ENCODE measurements around the gene PKD1. TPM values are rescaled to one million over a fixed set of nuclear protein-coding genes. Genes with fewer than 3 reads are reported as not detected.

PKD1 gene
- total and polyA plus RNA-seq, 2 of the 13 experiments (the other 11 are each of a cell fraction or from before 2014, with no cell fraction given): 22.1 to 23.0 TPM

DNA sequence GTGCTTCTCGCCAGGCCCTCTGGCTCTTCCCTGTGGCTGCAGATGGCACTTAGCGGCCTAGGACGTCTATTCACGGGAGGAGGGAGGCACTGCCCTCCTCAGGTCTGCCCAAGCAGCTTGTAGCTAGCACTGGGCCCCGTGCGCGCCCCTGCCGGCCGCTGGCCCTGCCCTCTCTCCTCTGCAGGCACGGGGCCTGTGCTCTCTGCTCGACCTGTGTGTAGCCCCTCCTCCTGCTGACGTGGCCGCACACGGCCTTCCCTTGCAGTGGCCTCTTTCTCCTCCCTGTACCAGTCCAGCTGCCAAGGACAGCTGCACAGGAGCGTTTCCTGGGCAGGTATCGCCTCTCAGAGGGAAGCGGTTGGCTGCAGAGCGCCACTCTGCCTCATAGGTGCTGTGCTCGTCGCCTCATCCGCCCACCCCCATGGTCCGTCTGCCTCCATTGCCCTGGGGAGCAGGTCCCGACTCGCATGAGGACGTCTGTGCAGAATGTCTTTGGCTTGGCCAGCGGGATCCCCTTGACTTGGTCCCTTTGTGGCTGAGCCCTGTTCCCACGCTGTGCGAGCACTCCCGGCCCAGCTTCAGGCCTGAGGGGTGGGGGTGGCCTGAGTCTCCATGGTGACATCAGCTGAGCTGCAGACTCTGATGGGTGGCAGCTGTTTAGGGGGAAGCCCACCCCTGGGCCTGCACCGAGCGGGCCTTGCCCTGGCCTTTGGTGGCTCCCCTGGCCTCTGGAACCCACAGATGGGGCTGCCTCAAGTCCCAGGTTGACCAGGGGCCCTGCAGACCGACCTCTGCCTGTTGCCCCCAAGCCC lies 53.3 kb downstream of the PKD1 start:
- DNase-seq (ENCODE audit: low spot score): no peak
- H3K4me2 ChIP-seq (ENCODE audit: low read depth, low read length): no peak overlapping the region
- POLR2A ChIA-PET: no interaction called here

More for the DNA sequence above, 53.3 kb downstream of the PKD1 start:
- H3K9me3 ChIP-seq (ENCODE audit: low read length): no peaks in the 10 kb centered on the region
- ATAC-seq (no peak), FAIRE-seq (no peak)
- H3K4me1 ChIP-seq (ENCODE audit: insufficient read depth, low read length): no peaks in the 10 kb centered on the region
- H3K27ac ChIP-seq (ENCODE audit: extremely low read length, insufficient read depth, low read length): no peak overlapping the region
- no peaks in the 10 kb centered on the region for H4K20me1 ChIP-seq (ENCODE audit: insufficient read depth, low read length)
- no peaks in the 10 kb centered on the region for H3K79me2 ChIP-seq (ENCODE audit: insufficient read depth, low read length)
- intact Hi-C loops (cut with micrococcal nuclease; ENCODE audit: unreplicated experiment): no loop called here
- in situ Hi-C loops (cut with HindIII; ENCODE audit: extremely low pct_ligation_motif_present, low pct_unique_long_range_greater_than_20kb): loop anchor here (10.0 kb wide), 1 partner anchor 62 kb away; the partner anchor contains the start of gene RAB26
- H3K27me3 ChIP-seq (ENCODE audit: control insufficient read depth in 1 of 2, insufficient read depth in 2 of 2, low read length in 2 of 2): no peaks in the 10 kb centered on the region
- 95% methylated on average over 19 of the region's 32 CpGs for WGBS (ENCODE audit: low lambda C conversion rate)
- CTCF ChIA-PET (ENCODE audit: low intra/inter-chr PET ratio, low total read pairs): no interaction called here
- H2AFZ ChIP-seq (ENCODE audit: low read length): no peak overlapping the region
- H3K4me3 ChIP-seq (replicated peaks in 1 of 3; ENCODE audit: insufficient read depth in 1 of 3, low read depth in 2 of 3, low read length in 3 of 3): no peak overlapping the region
- no TSS peak for BruUV-seq (replicated peaks)
- peak; percentile 59 for TF ChIP-seq ZBTB33 (CRISPR knock-in tag; IDR thresholded peaks at IDR 0.05)
- no peak for TF ChIP-seq ZNF543 (CRISPR knock-in tag; IDR thresholded peaks at IDR 0.05)
- no peak for TF ChIP-seq KDM4B (CRISPR knock-in tag; IDR thresholded peaks at IDR 0.05)
- TF ChIP-seq ZNF773 (CRISPR knock-in tag; IDR thresholded peaks at IDR 0.05; ENCODE audit: borderline replicate concordance): no peak
- no peak overlapping the region for H3K9ac ChIP-seq (ENCODE audit: insufficient read depth, low read depth, low read length)
- peaks cover 12 to 19% of the 10 kb centered on the region in 2 experiments; a peak in 2 of 5 replicates for H3K36me3 ChIP-seq (replicated peaks in 1 of 2; ENCODE audit: control insufficient read depth in 1 of 2, insufficient read depth in 2 of 2, low read length in 2 of 2)
